GM23338 (cell line): ENCODE data around the gene ENTPD5. TPM values are rescaled to one million over a fixed set of nuclear protein-coding genes. Genes with fewer than 3 reads are reported as not detected.

Experiments used
- ATAC-seq: fragments of 200-7000 bp; cut with Tn5 transposase; 3 replicates; pipeline ENCODE4 v1.9.1; 2020
- DNase-seq: peaks from one replicate; pipeline ENCODE4 v3.0.0-alpha.2; 2015; ENCODE audit warnings: low spot score
- H2AFZ ChIP-seq: fragments of 200-600 bp; sonication (generic); 2 replicates; pipeline ENCODE4 v1.8.0; 2016; ENCODE audit warnings: antibody characterized with exemption, mild to moderate bottlenecking, moderate library complexity
- H3F3A ChIP-seq: fragments of 200-600 bp; sonication (generic); replicated peaks from 2 replicates; pipeline ENCODE4 v1.8.0; 2017; ENCODE audit warnings: antibody characterized with exemption, mixed run types, low read depth
- H3K27ac ChIP-seq: fragments of 200-600 bp; sonication (generic); 2 replicates; pipeline ENCODE4 v1.6.1; 2016; ENCODE audit warnings: low read depth
- H3K27me3 ChIP-seq: fragments of 200-600 bp; sonication (generic); 2 replicates; pipeline ENCODE4 v1.8.0; 2016; ENCODE audit warnings: mild to moderate bottlenecking, mixed run types, moderate library complexity; ENCODE audit not compliant: insufficient read depth
- H3K36me3 ChIP-seq: fragments of 200-600 bp; sonication (generic); 2 replicates; pipeline ENCODE4 v1.8.0; 2016; ENCODE audit warnings: mild to moderate bottlenecking; ENCODE audit not compliant: insufficient read depth
- H3K4me1 ChIP-seq: fragments of 200-600 bp; sonication (generic); 2 replicates; pipeline ENCODE4 v1.8.0; 2016; ENCODE audit warnings: mild to moderate bottlenecking, moderate library complexity; ENCODE audit not compliant: insufficient read depth
- H3K4me2 ChIP-seq: fragments of 200-600 bp; sonication (generic); 2 replicates; pipeline ENCODE4 v1.7.1; 2017; ENCODE audit warnings: mixed run types
- H3K4me3 ChIP-seq: fragments of 200-600 bp; sonication (generic); 2 replicates; pipeline ENCODE4 v1.6.1; 2016; ENCODE audit warnings: mixed run types
- H3K79me2 ChIP-seq: fragments of 200-600 bp; sonication (generic); replicated peaks from 2 replicates; pipeline ENCODE4 v1.8.0; 2017; ENCODE audit warnings: mild to moderate bottlenecking; ENCODE audit not compliant: insufficient read depth
- H3K9me2 ChIP-seq: fragments of 200-600 bp; sonication (generic); 2 replicates; pipeline ENCODE4 v1.8.0; 2017; ENCODE audit not compliant: insufficient read depth
- H4K20me1 ChIP-seq: fragments of 200-600 bp; sonication (generic); replicated peaks from 2 replicates; pipeline ENCODE4 v1.8.0; 2017; ENCODE audit warnings: mild to moderate bottlenecking; ENCODE audit not compliant: insufficient read depth
- H3K27ac Mint-ChIP-seq: 2 replicates; pipeline ENCODE4 v1.8.0; 2020; ENCODE audit warnings: inconsistent platforms, mild to moderate bottlenecking, moderate library complexity, mixed read lengths
- H3K27me3 Mint-ChIP-seq: 3 replicates; pipeline ENCODE4 v1.8.0; 2022; ENCODE audit warnings: low read depth, mild to moderate bottlenecking, moderate library complexity, mixed read lengths, inconsistent platforms; ENCODE audit not compliant: insufficient read depth, poor library complexity
- H3K36me3 Mint-ChIP-seq: 3 replicates; pipeline ENCODE4 v1.8.0; 2021; ENCODE audit warnings: low read depth, mild to moderate bottlenecking, inconsistent platforms, moderate library complexity, mixed read lengths
- H3K4me1 Mint-ChIP-seq: 3 replicates; pipeline ENCODE4 v1.8.0; 2020; ENCODE audit warnings: mild to moderate bottlenecking, inconsistent platforms, mixed read lengths
- H3K4me3 Mint-ChIP-seq: 3 replicates; pipeline ENCODE4 v1.8.0; 2021; ENCODE audit warnings: moderate library complexity, mild to moderate bottlenecking, inconsistent platforms, mixed read lengths
- H3K9me3 Mint-ChIP-seq: 3 replicates; pipeline ENCODE4 v1.8.0; 2020; ENCODE audit warnings: moderate library complexity, mild to moderate bottlenecking, inconsistent platforms, mixed read lengths
- CREB1 ChIP-seq: fragments of 250-450 bp; sonication (Bioruptor Pico); IDR thresholded peaks from 2 replicates; pipeline ENCODE4 v1.5.0; 2020; ENCODE audit warnings: low read depth, mild to moderate bottlenecking, moderate library complexity
- CTCF ChIP-seq, 2 experiments: fragments of 200-600 bp in 1 of 2; sonication (generic) in 1 of 2; conservative IDR thresholded peaks; 2 replicates each; pipeline versions ENCODE4 v1.5.1 to v1.6.1; 2016 to 2017; ENCODE audit warnings: antibody characterized with exemption in 2 of 2, low read depth in 2 of 2, mild to moderate bottlenecking in 2 of 2, moderate library complexity in 1 of 2
- EZH2 ChIP-seq: fragments of 200-600 bp; sonication (generic); IDR thresholded peaks from one replicate; pipeline ENCODE4 v1.8.0; 2017; ENCODE audit warnings: antibody characterized with exemption, mild to moderate bottlenecking, low read depth; ENCODE audit not compliant: unreplicated experiment
- EZH2phosphoT487 ChIP-seq: fragments of 200-600 bp; sonication (generic); IDR thresholded peaks from one replicate; pipeline ENCODE4 v1.8.1; 2018; ENCODE audit warnings: antibody characterized with exemption; ENCODE audit not compliant: unreplicated experiment
- JUNB ChIP-seq: IDR thresholded peaks from one replicate; pipeline ENCODE4 v1.6.1; 2016; ENCODE audit warnings: antibody characterized with exemption; ENCODE audit not compliant: unreplicated experiment
- NANOG ChIP-seq: IDR thresholded peaks from 2 replicates; pipeline ENCODE4 v1.6.1; 2016; ENCODE audit warnings: antibody characterized with exemption, borderline replicate concordance
- POLR2AphosphoS5 ChIP-seq: IDR thresholded peaks from 2 replicates; pipeline ENCODE4 v1.6.1; 2016; ENCODE audit warnings: antibody characterized with exemption, low read depth
- REST ChIP-seq: IDR thresholded peaks from one replicate; pipeline ENCODE4 v1.6.1; 2018; ENCODE audit warnings: antibody characterized with exemption; ENCODE audit not compliant: unreplicated experiment
- STAT1 ChIP-seq: IDR thresholded peaks from one replicate; pipeline ENCODE4 v1.6.1; 2016; ENCODE audit warnings: antibody characterized with exemption; ENCODE audit not compliant: unreplicated experiment
- ZNF114 ChIP-seq: fragments of 250-450 bp; sonication (Bioruptor Pico); IDR thresholded peaks from 2 replicates; pipeline ENCODE4 v1.5.0; 2020; ENCODE audit warnings: mild to moderate bottlenecking, moderate library complexity
- ZNF331 ChIP-seq: fragments of 250-450 bp; sonication (Bioruptor Pico); IDR thresholded peaks from 2 replicates; pipeline ENCODE4 v1.5.0; 2020; ENCODE audit warnings: low read depth, mild to moderate bottlenecking, moderate library complexity
- ZNF462 ChIP-seq: fragments of 250-450 bp; sonication (Bioruptor Pico); IDR thresholded peaks from 2 replicates; pipeline ENCODE4 v1.5.0; 2020; ENCODE audit warnings: mild to moderate bottlenecking, moderate library complexity
- polyA plus RNA-seq: library from polyadenylated mRNA; unstranded; fragments of >200 nt; fragmentation: Nextera tagmentation; extraction: Ambion mirVana; gene quantifications from 2 replicates; pipeline ENCODE4 v1.2.1, GENCODE V29; 2016
- total RNA-seq: library from RNA; depleted of rRNA; stranded (reverse); fragments of >200 nt; shearing (Covaris generic); gene quantifications from 2 replicates; pipeline ENCODE4 v1.2.3, GENCODE V29; 2014
- TF ChIP-seq, protein P1 (sequence below): IDR thresholded peaks from 2 replicates; pipeline ENCODE4 v1.6.1; 2016; ENCODE audit warnings: antibody characterized with exemption

ENTPD5 gene
- total and polyA plus RNA-seq, 2 experiments from 2014 or later: 4.6 to 5.5 TPM

DNA sequence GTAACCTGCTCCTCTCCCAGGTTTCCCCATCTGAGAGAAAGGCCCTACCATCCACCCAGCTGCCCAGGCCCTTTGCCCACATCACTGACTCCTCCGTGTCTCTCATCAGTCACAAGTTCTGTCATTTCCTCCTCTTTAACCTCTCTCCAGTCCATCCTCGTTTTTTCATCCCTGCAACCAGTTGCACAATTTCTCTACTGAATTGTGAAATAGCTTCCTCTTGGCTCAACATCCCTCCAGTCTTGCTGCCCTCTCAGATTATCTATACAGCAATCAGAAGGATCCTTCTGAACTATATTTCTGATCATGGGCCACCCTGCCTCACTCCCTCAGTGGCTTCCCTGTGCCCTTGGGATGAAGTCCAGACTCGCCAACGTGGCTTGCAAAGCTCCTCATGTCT, 76.0 kb downstream of the ENTPD5 start:
- Histone ChIP-seq H3K4me1 (no peaks in the 10 kb centered on the region), H3K27ac (no peak overlapping the region), H3K9me2 (no peaks in the 10 kb centered on the region), H2AFZ (no peak overlapping the region), H3F3A (no peaks in the 10 kb centered on the region), H3K4me3 (no peak overlapping the region), H4K20me1 (no peaks in the 10 kb centered on the region), H3K27me3 (no peaks in the 10 kb centered on the region), H3K36me3 (no peaks in the 10 kb centered on the region), H3K4me2 (no peak overlapping the region), H3K79me2 (no peaks in the 10 kb centered on the region)
- Mint-ChIP-seq H3K9me3 (no peaks in the 10 kb centered on the region), H3K4me1 (no peaks in the 10 kb centered on the region), H3K27me3 (no peaks in the 10 kb centered on the region), H3K27ac (no peak overlapping the region), H3K4me3 (no peak overlapping the region), H3K36me3 (no peaks in the 10 kb centered on the region)
- TF ChIP-seq EZH2phosphoT487 (no peak), ZNF114 (CRISPR knock-in tag) (no peak), REST (no peak), EZH2 (no peak), CREB1 (no peak), NANOG (no peak), JUNB (no peak), STAT1 (no peak), ZNF331 (CRISPR knock-in tag) (no peak), CTCF (conservative IDR thresholded peaks at IDR 0.05; ENCODE audit: low read depth in 2 of 2) (no peak), POLR2AphosphoS5 (no peak), ZNF462 (CRISPR knock-in tag) (no peak)
- TF ChIP-seq, protein P1, sequence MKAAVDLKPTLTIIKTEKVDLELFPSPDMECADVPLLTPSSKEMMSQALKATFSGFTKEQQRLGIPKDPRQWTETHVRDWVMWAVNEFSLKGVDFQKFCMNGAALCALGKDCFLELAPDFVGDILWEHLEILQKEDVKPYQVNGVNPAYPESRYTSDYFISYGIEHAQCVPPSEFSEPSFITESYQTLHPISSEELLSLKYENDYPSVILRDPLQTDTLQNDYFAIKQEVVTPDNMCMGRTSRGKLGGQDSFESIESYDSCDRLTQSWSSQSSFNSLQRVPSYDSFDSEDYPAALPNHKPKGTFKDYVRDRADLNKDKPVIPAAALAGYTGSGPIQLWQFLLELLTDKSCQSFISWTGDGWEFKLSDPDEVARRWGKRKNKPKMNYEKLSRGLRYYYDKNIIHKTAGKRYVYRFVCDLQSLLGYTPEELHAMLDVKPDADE: no peak
- no peak for ATAC-seq
- no peak for DNase-seq
